Transverse colon (tissue), 3 donors: Measurements from ENCODE around the gene TOMM34.

ENCODE experiments used
- CTCF ChIP-seq, 5 experiments: fragments of 200-600 bp in 3 of 5; fragments of 450-650 bp in 2 of 5; sonication (generic) in 3 of 5; IDR thresholded peaks; 1 replicate in 2 of 5; 2 replicates in 3 of 5; pipeline ENCODE4 v1.5.1; 2016 to 2017; ENCODE audit warnings: antibody characterized with exemption in 5 of 5, inconsistent platforms in 3 of 5, mild to moderate bottlenecking in 2 of 5, moderate library complexity in 1 of 5
- EP300 ChIP-seq: sonication (generic); formaldehyde crosslinking; IDR thresholded peaks from one replicate; pipeline ENCODE4 v1.6.1; 2017; ENCODE audit warnings: antibody characterized with exemption, low read depth

- TF ChIP-seq EP300 (no peak), CTCF (IDR thresholded peaks at IDR 0.05) (no peak)
Measured at GRCh38 chr20:44965651-44966029, 5.4 kb upstream of the TOMM34 start.
